Thoracic aorta (tissue), 2 donors: ENCODE results near the gene NUDT19. TPM values are rescaled to one million over a fixed set of nuclear protein-coding genes. Genes with fewer than 3 reads are reported as not detected.

Source experiments
- ATAC-seq: fragments of 150-250 bp; one replicate; pipeline ENCODE4 v1.8.0; 2017; ENCODE audit warnings: low read depth; ENCODE audit not compliant: insufficient number of reproducible peaks, low FRiP score
- DNase-seq: peaks from one replicate; pipeline ENCODE4 v3.0.0-alpha.2; 2020; ENCODE audit warnings: low spot score
- H3K27ac ChIP-seq, 2 donors: fragments of 200-600 bp; sonication (generic); 1 replicate in 1 of 2; 2 replicates in 1 of 2; pipeline ENCODE4 v1.5.1; 2016; ENCODE audit warnings: mild to moderate bottlenecking in 2 of 2, moderate library complexity in 2 of 2
- H3K27me3 ChIP-seq: fragments of 200-600 bp; sonication (generic); replicated peaks from 2 replicates; pipeline ENCODE4 v1.6.0; 2016; ENCODE audit warnings: mild to moderate bottlenecking; ENCODE audit not compliant: insufficient read depth
- H3K36me3 ChIP-seq: fragments of 200-600 bp; sonication (generic); one replicate; pipeline ENCODE4 v1.5.1; 2016
- H3K4me1 ChIP-seq, 2 donors: fragments of 200-600 bp; sonication (generic); 1 replicate in 1 of 2; 2 replicates in 1 of 2; pipeline versions ENCODE4 v1.5.1 to v1.6.0; 2016; ENCODE audit warnings: low read depth in 2 of 2, mild to moderate bottlenecking in 1 of 2; ENCODE audit not compliant: control insufficient read depth in 1 of 2
- H3K4me3 ChIP-seq: fragments of 200-600 bp; sonication (generic); 2 replicates; pipeline ENCODE4 v1.5.1; 2016; ENCODE audit warnings: mild to moderate bottlenecking
- H3K9me3 ChIP-seq: fragments of 200-600 bp; sonication (generic); 2 replicates; pipeline ENCODE4 v1.5.1; 2016
- total RNA-seq, 2 donors: library from RNA; depleted of rRNA; stranded (reverse); fragments of >200 nt; gene quantifications; one replicate each; pipeline versions ENCODE4 v1.1.0 to v1.2.3, GENCODE V29; 2016
- TF ChIP-seq, protein P1 (sequence below): fragments of 200-600 bp; sonication (generic); IDR thresholded peaks from one replicate; pipeline ENCODE4 v1.5.1; 2019; ENCODE audit warnings: antibody characterized with exemption

NUDT19 gene
- 10 to 100 TPM in 1 of 2 donors, 1 to 10 TPM in 1; 5.7 to 11.7 TPM for total RNA-seq

DNA sequence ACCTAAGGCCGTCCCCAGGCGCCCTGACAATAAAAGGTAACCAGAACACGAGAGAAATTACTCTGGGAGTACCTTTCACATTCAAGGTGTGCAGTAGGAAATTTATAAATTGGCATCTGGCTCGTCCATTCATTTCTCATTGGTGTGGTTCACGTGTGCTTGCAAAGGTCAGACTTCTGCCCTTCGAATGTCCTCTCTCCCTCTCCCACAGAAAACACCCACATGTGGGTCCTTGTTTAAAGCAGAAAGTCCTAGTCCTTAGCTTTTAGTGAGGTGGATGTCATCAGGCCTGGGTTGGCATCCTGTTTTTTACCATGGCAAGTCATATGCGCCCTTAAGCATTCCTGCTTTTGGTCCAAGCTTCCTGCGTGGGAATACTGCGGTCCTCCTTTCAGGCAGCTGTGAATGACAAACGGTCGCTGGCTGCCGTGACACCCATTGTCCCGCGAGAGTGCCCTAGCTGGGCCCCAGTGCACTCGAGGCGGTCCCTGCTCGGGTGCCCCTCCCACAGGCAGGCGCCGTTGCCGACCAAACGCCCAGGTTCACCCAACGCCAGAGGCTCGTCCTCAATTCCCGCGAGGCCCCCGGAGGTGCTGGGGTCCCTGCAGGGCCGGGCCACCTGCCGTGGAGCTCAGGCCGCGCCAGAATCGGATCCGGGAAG is at the start of gene NUDT19:
Gene NUDT19, plus strand, starts transcription at position 531 of the 661 bp plus-strand sequence. CDS start 140 bp downstream, outside the sequence.
- H3K27me3 ChIP-seq, result no peaks in the 10 kb centered on the region
- peaks cover 27 to 38% of the 10 kb centered on the region in 2 donors for H3K4me1 ChIP-seq
- peak; percentile 52 for DNase-seq
- TF ChIP-seq, protein P1, sequence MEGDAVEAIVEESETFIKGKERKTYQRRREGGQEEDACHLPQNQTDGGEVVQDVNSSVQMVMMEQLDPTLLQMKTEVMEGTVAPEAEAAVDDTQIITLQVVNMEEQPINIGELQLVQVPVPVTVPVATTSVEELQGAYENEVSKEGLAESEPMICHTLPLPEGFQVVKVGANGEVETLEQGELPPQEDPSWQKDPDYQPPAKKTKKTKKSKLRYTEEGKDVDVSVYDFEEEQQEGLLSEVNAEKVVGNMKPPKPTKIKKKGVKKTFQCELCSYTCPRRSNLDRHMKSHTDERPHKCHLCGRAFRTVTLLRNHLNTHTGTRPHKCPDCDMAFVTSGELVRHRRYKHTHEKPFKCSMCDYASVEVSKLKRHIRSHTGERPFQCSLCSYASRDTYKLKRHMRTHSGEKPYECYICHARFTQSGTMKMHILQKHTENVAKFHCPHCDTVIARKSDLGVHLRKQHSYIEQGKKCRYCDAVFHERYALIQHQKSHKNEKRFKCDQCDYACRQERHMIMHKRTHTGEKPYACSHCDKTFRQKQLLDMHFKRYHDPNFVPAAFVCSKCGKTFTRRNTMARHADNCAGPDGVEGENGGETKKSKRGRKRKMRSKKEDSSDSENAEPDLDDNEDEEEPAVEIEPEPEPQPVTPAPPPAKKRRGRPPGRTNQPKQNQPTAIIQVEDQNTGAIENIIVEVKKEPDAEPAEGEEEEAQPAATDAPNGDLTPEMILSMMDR, result no peak
- H3K4me3 ChIP-seq, result peak within 1 kb of the TSS; percentile 85
- H3K36me3 ChIP-seq, result no peaks in the 10 kb centered on the region
- peak within 1 kb of the TSS; percentile 57 to 83 for H3K27ac ChIP-seq
- no peaks in the 10 kb centered on the region for H3K9me3 ChIP-seq
- peak; percentile 79 for ATAC-seq

DNA sequence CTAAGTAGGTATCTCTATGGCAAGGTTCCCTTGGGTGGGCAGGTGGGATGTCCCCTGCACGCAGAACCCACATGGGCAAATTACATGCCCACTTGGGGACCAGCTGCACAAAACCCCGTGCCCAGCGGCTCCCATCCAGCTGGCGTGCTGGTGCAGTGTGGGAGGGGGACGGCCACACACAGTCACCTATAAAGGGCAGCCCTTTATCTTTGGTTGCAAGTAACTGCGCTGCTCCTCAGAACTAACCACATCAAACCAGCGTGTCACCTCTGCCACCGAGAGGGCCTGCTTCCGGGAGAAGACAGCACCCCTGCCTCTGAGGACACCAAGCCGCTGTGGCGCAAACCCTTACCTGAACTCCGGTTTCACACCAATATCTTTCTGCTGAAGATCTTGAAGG is 48.9 kb upstream of the NUDT19 start:
- H3K27me3 ChIP-seq, result no peaks in the 10 kb centered on the region
- H3K4me3 ChIP-seq, result no peak overlapping the region
- no peaks in the 10 kb centered on the region for H3K9me3 ChIP-seq
- no peak overlapping the region for H3K27ac ChIP-seq
- ATAC-seq, result no peak
- TF ChIP-seq, protein P1, result no peak
- no peaks in the 10 kb centered on the region for H3K4me1 ChIP-seq
- DNase-seq, result no peak
- H3K36me3 ChIP-seq, result peaks cover 59% of the 10 kb centered on the region

DNA sequence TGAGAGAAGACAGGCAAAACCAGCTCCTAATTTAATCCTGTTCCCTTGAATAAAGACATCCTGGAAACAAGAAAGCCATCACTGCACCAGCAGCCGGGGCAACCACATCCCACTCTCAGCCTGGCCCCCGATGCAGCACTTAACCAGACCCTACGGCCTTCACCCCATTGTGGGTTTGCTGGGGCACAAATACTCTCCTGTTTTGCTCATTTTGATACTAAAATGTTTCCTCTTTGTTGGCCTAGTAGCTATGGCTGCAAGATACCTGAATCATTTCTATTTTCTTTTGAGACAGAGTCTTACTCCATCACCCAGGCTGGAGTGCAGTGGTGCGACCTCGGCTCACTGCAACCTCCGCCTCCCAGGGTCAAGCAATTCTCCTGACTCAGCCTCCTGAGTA is 45.1 kb upstream of the NUDT19 start:
- peaks cover 53% of the 10 kb centered on the region for H3K36me3 ChIP-seq
- H3K4me3 ChIP-seq, result no peak overlapping the region
- DNase-seq, result no peak
- no peak overlapping the region for H3K27ac ChIP-seq
- TF ChIP-seq, protein P1, result no peak
- no peaks in the 10 kb centered on the region for H3K27me3 ChIP-seq
- no peaks in the 10 kb centered on the region for H3K4me1 ChIP-seq
- H3K9me3 ChIP-seq, result no peaks in the 10 kb centered on the region
- ATAC-seq, result no peak

DNA sequence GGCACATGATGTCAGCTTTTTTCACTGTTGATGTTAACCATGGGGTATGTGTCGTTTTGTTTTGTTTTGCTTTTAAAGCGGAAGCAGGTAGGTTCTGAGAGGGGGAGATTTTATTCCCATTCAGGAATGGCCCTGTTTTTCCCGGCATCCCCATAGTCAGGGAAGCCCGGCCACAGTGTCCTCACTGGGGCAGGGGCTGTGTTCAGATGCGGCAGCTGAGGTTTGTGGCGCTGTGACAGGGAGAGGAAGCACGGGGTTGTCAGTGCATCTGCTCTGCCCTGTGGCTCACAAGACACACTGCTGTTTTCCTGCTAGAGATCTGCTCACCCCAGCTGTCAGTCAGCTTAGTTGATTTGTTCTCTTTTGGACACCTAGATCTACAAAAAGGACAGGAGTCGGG is 44.3 kb upstream of the NUDT19 start:
- Histone ChIP-seq H3K36me3 (peaks cover 46% of the 10 kb centered on the region), H3K27ac (no peak overlapping the region), H3K9me3 (no peaks in the 10 kb centered on the region), H3K4me3 (no peak overlapping the region), H3K4me1 (peaks cover 0 to 1% of the 10 kb centered on the region in 2 donors), H3K27me3 (no peaks in the 10 kb centered on the region)
- TF ChIP-seq, protein P1, result no peak
- ATAC-seq, result no peak
- DNase-seq, result no peak

DNA sequence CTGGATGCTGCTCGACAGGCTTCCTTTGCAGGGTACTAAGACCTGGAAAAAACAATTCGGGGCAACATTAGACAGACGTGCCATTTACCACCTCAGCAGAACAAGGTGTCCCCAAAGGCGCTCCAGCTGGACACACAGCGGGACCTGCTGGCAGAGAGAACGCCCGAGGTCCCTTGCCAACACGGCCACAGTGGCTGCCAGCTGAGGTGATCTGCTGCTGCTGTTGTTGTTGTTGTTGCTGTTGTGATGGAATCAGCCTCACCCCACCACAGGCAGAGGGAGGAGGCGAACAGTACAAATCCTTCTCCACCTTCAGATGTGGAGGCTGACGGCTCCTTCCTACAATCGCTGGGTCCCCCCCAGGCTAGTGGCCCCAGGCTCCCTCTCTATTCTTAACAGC is 41.9 kb upstream of the NUDT19 start:
- Histone ChIP-seq H3K4me1 (peaks cover 0 to 10% of the 10 kb centered on the region in 2 donors), H3K27ac (no peak overlapping the region), H3K9me3 (no peaks in the 10 kb centered on the region), H3K27me3 (no peaks in the 10 kb centered on the region), H3K4me3 (no peak overlapping the region), H3K36me3 (peaks cover 25% of the 10 kb centered on the region)
- DNase-seq, result no peak
- ATAC-seq, result no peak
- TF ChIP-seq, protein P1, result no peak
